Measurements from ENCODE around the gene ARRB2.

ARRB2 gene

DNA sequence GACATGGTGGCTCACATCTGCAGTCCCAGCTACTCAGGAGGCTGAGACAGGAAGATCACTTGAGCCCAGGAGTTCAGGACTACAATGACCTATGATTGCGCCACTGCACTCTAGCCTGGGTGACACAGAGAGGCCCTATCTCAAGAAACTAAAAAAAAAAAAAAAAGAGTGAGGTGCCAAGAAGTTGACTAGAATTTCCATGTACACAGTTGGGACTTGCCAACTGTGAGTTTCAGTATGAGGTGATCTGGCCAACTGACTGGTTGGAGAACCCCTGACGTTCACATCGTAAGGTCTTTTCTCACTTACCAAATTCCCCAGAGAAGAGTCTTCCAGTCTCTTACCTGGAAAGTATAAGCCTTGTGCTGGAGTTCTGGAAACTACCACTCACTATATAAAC, 17.7 kb downstream of the ARRB2 start:
- no peak for DNase-seq (ENCODE audit: low spot score)

DNA sequence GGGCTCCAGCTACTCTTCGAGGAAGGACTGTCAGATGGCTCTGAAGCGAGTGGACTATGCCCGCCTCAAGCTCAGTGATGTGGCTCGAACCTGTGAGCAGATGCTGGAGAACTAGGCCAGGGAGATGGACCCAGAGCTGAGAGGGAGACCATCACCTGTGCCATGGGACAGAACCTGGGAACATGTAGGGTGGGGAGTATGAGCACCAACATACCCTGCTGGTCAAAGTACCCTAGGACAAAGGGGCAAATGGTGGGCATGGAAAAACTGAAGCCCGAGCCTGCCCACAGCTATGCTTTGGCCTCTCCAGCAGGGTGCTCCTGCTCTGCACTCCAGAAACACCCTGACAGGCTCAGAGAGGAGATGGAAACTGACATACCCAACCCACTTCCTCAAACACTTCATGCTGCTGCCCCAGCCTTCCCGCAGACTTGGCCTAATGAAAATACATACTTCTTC, 22.7 kb downstream of the ARRB2 start:
- DNase-seq (ENCODE audit: low spot score): no peak

DNA sequence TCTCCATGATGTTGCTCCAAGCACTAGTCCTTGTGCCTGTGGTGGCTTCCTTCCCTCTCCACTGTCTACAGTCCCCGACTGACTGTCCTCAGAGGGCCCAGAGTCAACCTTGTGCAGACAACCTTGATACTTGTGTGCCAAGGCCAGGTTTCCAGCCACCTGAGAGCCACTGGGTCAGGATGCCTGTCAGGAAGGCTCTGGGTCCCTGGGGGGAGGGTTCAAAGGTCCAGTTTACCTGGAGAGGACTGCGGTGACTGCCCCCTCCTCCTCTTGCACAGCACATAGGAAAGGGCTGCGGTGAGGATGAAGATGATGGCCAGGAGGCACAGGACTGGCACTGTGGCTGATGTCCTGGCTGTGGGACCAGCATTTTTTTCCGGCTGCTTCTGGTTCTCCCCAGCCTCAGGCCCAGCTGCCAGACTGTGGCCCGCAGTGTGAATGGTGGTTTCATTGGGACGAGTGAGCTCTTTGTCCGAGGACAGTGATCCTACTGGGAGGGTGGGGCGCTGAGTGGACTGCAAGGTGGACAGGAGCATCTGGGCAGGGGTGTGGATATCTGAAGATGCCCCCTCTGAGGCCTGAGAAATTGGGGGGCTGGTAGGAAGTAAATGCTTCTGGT, 24.5 kb downstream of the ARRB2 start:
- no peak for DNase-seq (ENCODE audit: low spot score)

DNA sequence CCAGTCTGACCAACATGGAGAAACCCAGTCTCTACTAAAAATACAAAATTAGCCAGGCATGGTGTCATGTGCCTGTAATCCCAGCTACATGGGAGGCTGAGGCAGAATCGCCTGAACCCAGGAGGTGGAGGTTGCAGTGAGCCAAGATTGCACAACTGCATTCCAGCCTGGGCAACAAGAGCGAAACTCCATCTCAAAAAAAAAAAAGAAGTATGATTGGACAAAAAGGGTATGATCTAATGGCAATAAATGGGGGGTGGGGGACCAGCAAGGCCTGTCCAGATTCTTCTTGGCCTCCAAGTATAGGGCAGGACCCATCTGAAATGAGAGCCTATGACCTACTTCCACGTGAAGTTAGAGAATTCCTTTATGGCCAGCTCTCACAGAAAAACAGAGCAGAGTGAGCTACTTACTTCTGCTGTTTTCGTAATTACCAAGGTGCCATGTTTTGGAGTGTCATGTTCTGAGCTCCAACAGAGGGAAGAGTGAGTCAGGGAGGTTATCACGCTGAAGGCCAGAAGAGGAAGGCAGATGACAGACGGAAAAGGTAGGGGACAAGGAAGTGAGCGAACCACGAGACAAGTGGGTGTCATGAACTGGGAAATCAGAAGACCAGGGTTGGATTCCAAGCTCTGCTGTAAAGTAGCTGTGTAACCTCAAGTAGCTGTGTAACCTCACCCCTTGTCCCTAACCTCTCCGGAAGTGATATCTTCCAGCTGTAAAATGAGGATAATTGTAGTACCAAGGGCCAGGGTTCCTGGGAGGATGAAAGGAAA, 25.6 kb downstream of the ARRB2 start:
- no peak for DNase-seq (ENCODE audit: low spot score)

DNA sequence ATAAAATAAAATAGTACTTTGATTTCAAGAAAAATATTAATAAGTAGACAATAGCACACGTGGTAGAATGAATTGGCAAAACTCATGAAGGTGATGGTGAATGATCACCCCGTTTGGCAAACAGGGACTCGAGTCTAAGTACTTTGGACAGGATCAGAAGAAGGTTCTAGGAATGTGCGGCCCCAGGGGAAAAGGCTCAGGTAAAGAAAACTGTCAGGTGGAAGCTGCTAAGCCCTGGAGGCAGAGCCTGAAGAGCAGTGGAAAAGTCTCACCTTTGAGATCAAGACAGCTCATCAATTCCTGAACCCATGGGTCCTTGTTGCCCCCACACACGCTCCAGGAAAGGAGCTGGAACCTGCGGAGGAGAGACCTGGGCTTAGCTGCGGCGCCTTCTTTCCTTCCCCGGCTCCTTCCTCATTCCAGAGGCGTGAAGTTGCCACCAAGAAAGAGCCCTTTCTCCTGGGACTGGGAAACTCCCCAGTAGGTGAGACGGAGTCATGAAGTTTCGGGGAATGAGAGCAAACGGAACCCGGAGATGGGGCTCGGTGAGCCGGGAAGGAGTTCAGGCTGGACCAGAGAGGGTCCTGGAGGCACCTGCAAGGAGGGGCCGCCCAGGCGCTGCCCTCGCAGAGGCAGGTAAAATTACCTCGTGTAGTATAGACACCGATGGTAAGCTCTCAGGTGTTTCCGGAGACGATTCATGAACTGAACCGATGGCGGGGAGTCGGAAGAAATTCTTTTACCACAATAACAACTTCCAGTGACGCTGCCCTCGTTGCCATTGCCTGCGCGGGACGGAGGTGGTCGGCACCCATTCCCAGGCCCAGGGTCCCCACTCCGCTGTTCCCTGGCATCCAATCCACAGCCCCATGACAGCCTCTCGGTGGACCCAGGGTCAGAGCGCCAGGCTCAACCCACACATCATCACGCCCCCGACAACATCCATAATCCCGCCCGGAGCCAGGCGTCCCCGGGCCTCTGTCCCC, 28.0 kb downstream of the ARRB2 start:
- DNase-seq (ENCODE audit: low spot score): no peak

DNA sequence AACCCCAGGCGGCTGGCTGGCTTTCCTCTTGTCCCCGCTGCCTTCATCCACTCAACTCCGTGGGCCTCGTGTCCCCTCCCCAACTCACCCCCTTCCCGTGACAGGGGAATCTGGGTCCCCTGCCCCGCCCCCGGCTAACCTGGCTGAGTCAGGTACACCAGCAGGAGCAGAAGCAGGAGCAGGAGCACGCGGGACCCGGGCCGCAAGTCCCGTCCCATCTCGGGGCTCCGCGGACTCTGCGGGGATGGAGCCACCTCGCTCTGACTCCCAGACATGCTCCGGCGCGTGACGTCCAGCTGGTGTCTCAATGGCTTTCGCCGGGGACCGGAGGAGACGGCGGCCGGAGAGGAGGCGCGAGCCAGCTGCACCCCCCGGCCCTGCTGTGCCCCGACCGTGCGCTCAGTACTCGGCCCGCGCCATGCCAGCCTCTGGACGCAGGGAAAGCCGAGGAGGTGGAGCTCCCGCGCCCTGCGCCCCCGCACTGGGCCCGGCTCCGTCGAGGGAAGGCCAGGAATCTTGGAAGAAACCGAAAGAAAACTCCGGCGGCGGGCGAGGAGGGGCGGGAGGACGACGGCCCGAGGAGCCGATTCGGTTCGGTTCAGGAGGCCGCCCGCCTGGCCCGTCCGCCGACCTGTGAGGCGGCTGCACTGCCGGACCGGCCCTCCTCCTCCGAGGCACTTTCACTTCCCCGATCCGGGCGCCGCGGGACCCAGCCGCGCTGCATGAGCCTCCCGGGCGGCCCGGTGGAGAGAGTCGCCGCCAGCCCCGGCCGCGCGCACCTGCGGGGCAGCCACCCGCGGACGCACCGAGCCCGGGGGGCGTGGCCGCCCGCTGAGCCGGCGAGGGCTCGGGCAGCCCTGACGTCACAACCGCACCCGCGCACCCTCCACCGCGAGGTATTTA, 28.9 kb downstream of the ARRB2 start, which contains the start of the genes CXCL16 and ZMYND15:
TSS of gene CXCL16 (minus strand) at position 807 of the 903 bp plus-strand sequence. CDS start at position 218, 589 bp downstream.
TSS of gene ZMYND15 (plus strand) at position 712 of the 903 bp plus-strand sequence. CDS start 716 bp downstream, outside the sequence.
- DNase-seq (ENCODE audit: low spot score): peak; percentile 39

DNA sequence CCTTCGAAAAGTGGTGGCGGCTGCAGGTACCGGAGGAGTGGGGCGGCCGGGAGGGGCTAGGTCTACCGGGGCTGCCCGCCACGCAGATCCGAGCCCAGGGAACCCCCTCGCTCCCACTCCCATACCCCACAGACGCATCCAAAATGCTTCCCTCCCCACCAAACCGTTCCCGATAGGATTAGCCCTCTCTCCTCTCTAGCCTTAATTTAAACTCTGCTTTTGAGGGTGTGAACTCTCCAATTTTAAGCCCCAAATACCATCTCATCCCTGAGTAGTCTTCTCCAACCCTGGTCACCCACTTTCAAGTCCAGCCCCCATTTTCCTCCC, 29.6 kb downstream of the ARRB2 start:
- no peak for DNase-seq (ENCODE audit: low spot score)

DNA sequence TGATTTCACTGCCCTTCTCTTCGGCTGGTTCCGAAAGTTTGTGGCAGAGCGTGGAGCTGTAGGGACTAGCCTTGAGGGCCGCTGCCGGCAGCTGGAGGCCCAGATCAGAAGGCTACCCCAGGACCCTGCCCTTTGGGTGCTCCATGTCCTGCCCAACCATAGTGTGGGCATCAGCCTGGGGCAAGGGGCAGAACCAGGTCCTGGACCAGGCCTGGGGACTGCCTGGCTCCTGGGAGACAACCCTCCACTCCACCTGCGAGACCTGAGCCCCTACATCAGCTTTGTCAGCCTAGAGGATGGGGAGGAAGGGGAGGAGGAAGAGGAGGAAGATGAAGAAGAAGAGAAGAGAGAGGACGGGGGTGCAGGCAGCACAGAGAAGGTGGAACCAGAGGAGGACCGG, 30.2 kb downstream of the ARRB2 start:
- DNase-seq (ENCODE audit: low spot score): no peak

DNA sequence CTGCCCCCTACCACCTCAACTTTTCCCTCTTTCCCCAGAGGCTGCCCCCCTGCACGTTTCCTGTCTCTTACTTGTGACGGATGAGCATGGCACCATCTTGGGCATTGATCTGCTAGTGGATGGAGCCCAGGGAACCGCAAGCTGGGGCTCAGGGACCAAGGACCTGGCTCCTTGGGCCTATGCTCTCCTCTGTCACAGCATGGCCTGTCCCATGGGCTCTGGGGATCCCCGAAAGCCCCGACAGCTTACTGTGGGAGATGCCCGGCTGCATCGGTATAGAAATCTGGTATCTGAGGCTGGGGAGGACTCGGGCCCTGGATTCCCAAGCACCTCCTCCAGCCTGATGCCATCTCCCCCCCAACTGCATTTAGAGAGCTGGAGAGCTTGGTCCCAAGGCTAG, 31.1 kb downstream of the ARRB2 start:
- DNase-seq (ENCODE audit: low spot score): no peak

DNA sequence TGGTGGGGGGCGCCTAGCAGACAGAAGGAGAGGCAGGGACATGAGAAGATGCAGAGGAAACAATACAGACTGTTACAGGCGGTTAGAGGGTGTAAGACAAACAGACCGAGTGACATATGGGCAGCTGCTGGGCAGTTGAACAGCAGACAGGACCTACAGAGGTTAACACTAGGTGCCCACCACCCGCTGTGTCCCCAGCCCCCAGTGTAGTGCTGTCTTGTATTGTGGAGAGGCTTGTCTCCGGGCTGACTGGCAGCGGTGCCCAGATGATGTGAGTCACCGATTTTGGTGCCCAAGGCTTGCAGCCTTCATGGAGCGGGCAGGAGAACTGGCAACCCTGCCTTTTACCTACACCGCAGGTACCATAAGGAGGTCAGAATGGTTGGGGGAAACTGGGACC, 31.7 kb downstream of the ARRB2 start:
- DNase-seq (ENCODE audit: low spot score): no peak

DNA sequence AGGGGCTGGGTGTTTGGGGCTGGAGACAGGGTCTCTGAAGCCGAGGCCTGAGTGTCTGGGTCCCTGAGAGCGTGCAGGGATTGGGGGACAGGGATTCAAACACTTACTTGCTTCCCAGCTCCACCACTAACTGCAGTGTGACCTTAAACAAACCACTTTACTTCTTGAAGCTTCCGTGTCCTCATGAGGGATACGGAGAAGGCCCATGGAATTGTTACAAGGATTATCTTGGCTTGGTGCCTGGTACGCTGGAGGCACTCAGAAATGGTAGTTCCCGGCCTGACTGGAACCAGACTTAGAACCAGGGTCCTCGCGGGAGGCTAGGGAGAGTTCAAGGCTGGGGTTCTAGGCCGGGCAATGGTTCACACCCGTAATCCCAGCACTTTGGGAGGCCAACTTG, 32.2 kb downstream of the ARRB2 start:
- DNase-seq (ENCODE audit: low spot score): no peak

DNA sequence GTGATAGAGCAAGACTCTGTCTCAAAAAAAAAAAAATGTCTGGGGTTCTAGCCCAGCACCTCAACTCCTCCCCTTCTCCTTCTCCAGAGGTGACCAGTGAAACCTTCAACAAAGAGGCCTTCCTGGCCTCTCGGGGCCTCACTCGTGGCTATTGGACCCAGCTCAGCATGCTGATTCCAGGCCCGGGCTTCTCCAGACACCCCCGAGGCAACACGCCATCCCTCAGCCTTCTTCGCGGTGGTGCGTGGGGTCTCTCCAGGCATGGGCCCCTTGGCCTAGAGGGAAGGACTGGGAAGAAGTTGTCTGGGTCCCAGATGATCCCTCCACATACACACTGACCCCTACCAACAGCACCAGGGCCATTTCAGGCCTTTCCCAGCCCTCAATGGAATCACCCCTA, 32.8 kb downstream of the ARRB2 start:
- no peak for DNase-seq (ENCODE audit: low spot score)

DNA sequence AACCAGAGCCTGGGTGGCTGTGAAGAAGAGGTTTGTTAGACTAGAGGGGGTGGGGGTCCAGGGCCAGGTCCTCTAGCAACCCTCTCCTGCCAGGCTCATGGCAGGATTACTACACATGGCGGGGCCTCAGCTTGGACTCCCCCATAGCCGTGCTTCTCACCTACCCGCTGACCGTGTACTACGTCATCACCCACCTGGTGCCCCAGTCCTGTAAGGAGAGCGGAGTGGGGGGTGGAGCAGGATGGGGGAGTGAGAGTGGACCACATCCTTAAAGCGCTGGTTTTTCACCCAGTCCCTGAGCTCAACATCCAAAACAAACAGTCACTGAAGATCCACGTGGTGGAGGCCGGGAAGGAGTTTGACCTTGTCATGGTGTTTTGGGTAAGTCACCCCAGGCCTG, 33.5 kb downstream of the ARRB2 start:
- DNase-seq (ENCODE audit: low spot score): no peak

DNA sequence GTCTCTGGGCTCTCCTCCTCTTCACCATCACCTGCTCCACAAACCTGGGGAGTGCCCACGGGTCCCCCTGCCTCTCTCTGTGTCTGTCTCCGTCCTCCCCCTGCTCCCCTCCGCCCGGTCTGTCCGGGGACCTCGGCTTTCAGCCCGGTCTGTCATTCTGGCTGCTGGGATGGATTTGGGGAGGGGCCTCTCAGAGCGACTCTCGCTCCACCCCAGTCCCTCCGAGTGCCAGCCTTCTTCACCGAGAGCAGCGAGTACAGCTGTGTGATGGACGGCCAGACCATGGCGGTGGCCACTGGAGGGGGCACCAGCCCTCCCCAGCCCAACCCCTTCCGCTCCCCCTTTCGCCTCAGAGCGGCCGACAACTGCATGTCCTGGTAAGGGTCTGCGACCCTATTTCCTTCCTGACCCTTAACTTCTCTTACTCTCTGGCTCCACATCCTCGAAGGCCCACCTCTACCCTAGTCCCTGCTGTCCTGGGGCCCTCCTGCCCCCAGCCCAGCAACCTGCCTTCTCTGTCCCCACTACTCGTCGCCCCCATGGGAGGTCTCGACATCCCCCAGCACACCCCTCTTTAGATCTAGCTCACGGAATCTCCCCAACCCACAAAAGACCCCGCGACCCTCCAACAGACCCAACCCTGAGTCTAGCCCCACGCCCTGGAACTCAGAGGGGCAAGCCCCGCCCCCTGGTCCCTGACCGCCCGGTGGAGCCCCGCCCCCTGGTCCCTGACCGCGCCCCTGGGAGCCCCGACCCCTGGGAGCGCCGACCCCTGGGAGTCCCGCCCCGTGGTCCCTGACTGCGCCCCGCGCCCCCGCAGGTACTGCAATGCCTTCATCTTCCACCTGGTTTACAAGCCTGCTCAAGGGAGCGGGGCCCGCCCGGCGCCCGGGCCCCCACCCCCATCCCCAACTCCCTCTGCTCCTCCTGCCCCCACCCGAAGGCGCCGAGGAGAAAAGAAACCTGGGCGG, 34.9 kb downstream of the ARRB2 start:
- DNase-seq (ENCODE audit: low spot score): no peak

DNA sequence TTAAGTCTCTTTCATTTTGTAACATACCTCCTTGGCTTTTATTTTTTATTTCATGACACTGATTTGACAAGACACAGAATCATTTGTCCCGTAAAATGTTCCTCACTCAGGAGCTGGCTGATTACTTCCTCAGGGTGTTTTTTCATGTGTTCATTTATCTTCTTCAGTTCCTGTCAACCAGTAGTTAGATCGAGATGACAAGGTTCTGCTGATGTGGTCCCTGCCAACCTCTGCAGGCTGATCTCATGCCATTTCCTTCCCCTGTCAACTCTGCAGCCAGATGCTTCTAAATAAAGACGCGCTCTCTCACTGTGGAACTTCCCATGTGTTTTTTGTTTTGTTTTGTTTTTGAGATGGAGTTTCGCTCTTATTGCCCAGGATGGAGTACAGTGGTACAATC, 37.4 kb downstream of the ARRB2 start:
- no peak for DNase-seq (ENCODE audit: low spot score)

DNA sequence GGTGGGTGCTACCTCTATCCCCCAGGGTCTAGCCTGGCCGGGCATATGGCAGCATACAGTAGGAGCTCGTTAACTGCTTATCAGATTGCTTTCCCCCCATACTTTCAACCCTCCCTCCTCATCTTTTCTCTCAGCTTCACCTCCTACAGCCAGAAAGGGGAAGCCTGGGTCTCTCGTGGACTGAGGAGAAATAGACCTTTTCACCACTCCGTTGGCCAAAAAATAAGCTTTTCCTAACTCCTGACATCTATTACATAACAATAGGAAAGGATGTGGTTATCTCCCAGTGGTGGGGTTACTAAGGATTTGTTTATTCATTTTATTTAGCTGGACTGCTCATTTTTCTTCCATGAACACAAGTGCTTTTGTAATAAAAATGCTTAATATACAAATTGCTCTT, 38.3 kb downstream of the ARRB2 start:
- DNase-seq (ENCODE audit: low spot score): no peak

DNA sequence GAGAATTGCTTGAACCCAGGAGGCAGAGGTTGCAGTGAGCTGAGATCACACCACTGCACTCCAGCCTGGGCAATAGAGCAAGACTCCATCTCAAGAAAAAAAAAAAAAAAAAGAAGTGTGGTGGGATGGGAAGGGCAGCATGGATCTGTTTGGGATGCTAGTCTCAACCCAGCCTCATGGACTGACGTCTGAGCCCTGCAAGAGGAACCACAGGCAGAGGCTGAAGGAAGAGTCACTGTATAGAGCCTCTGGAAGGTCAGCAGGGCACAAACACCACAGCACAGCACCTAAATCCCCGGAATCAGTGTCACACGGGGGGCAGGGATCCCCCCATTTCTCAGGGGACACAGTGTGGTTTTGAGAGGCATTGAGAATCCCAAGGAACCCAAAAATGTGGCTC, 40.2 kb downstream of the ARRB2 start:
- DNase-seq (ENCODE audit: low spot score): no peak

DNA sequence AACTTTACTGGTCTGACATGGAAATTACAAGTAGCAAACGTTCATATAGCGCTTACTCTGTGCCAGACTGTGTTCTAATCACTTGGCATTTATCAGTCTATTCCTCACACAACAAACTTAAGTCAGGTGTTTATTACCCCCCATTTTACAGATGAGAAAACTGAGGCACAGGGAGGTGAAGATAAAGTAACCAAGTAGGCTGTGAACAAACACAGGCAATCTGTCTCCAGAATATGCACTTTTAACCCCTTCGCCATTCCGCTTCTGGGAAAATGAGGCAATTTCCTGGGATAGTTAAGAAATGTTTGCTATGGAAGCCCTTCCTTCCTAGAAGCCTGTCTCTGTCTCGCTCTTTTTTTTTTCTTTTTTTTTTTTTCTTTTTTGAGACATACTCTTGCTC, 41.5 kb downstream of the ARRB2 start:
- DNase-seq (ENCODE audit: low spot score): no peak

DNA sequence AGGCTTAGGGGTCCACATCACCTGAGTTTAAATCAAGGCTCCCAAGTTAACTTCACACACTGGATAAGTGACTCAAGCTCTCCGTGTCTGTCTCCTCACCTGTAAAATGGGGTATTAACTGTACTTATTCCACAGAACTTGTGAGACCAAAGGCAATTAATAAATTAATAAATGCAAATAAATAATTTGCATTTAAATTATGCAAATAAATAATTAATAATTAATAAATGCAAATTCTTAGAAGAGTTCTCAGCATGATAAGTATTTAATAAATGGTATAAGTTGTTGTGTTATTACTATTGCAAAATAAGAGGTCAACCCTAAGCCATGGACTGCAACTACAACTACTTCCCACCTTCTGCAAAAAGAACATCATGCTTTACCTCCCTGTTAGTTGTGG, 43.0 kb downstream of the ARRB2 start:
- no peak for DNase-seq (ENCODE audit: low spot score)

DNA sequence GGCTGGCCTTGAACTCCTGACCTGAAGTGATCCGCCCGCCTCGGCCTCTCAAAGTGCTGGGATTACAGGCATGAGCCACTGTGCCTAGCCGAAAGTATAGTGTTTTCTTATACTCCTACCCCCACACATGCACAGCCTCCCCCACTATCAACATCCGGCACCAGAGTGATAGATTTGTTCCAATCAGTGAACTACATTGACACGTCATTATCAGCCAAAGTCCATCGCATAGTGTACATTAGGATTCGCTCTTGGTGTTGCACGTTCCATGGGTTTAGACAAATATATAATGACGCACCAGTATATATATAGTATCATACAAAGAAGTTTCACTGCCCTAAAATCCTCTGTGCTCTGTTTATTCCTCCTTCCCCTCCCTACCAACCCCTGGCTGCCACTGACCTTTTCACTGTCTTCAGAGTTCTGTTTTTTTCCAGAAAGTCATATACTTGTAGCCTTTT, 49.4 kb downstream of the ARRB2 start:
- no peak for DNase-seq (ENCODE audit: low spot score)

Data from SW480 (cell line).